ENCODE data around the gene APEH.

Gene APEH

DNA sequence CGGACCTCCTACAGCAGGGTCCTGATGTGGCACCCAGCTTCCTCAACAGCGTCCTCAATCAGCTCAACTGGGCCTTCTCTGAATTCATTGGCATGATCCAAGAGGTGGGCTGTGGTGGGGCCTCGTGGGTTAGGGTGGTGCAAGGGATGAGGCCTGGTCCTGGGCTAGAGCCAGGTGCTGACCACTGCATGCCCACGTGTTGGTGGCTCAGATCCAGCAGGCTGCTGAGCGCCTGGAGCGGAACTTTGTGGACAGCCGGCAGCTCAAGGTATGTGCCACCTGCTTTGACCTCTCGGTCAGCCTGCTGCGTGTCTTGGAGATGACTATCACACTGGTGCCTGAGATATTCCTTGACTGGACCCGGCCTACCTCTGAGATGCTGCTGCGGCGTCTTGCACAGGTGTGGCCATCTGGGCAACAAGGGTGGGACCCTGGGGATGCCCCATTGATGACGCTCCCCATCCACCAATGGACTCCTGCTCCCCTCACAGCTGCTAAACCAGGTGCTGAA, 41.5 kb downstream of the APEH start:
- DNase-seq: no peak

DNA sequence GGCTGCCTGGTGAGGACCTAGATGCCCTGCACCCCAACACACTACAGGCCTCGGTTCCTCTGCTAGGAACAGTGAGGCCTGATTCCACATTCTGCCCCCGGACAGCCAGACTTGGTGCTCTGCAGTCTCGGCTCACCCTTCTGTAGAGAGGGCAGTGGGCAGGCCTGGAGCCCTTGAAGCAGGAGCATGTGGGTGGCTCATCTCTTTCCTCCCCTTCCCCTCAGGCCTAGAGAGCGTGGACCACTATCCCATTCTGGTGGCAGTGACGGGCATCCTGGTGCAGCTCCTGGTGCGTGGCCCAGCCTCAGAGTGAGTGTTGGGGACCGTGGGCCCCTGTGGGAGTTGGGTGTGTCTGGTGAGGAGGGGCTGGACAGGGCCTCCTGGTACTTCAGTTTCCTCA, 42.0 kb downstream of the APEH start:
- DNase-seq: no peak

DNA sequence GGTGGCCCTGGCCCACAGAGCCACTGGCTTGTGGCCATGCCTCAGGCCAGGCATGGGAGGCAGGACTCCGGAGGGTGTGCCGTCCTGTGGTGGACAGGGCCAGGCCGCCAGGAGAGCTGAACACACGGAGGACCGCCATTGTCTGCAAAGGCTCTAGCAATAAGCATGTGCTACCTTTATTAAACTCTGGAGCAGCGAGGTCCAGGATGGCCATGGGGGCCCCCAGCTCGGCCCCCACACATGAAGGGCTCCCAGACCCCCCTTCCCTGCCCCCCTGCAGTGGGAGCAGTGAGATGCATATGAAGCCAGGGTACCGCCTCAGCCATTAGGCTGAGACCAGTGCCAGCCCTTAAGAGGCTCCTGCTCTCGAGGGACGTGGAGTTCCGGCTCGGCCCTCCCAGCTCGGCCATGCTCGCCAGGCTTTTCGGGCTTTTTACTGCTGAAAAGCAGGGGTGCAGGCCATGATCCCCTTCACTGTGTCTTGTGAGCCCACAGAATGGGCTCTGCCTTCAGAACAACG, 42.6 kb downstream of the APEH start:
- DNase-seq: no peak

DNA sequence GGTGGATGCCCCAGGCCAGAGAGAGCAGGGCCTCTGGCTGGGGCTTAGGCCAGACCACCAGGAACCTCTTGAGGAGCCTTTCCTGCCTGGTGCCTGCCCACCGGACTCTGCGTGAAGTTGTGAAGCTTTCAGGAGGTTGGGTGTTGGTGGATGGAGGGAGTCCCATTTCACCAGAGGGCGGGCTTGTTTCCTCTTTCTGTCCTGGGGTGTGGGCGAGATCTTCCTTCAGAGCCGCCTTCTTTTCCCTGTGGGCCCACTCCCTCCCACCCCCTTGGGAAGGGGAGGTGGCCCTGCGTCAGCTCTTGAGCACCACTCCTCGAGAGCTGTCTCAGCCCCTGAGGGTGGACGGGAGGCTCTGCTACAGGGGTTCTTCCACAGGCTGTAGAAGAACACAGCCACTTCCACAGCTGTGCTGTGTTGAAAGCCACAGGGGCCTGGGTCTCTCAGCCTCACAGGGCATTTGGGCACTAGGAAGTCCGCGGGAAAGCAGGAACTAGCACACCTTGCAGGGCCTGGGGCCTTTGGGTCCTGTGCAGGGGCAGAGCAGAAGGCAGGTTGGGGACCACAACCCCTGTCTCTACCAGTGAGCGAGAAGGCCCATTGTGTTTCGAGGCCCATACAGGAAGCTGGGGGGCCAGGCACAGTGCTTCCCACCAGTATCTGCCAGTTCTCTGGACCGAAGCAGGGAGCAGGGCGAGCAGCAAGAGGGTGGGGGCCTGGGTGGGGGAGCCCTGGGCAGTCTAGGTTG, 43.2 kb downstream of the APEH start:
- no peak for DNase-seq

DNA sequence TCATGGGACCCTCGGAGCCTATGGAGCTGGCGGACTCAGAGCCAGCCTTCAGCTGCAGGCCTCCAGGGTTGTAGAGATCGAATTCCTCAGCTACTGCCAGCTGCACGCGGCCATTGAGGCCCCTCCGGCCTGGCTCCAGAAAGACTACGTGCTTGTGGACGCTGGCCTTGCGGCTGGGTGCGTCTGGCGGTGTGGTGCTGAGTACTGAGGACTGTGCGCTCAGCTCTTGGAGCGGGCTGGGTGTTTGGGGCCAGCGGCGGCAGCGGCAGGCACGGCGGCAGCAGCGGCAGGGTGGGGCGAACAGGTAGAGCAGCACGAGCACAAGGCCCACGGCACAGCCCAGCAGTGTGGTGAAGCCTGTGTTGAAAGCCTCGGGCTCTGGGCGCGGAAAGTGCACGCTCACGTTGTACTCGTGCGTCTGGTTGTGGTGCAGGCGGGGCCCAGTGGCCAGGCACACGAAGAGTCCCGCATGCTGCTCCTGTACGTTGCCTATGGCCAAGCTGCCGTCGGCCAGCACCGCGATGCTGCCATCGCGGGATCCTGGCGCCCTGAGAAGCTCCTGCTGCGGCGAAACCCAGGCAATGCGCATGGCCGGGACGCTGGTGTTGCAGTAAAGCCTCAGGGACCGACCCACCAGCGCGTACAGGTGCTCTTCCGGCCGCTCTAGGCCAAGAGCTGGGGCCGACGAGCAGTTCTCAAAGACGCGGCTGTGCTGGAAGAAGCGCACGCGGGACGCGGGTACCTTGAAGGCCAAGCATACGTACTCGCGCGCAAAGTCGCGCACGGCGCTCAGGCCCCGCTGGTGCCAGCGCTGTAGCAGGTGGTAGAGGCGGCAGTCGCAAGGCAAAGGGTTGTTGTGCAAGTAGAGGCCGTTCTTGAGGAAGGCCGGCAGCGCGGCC, 44.1 kb downstream of the APEH start:
- no peak for DNase-seq

DNA sequence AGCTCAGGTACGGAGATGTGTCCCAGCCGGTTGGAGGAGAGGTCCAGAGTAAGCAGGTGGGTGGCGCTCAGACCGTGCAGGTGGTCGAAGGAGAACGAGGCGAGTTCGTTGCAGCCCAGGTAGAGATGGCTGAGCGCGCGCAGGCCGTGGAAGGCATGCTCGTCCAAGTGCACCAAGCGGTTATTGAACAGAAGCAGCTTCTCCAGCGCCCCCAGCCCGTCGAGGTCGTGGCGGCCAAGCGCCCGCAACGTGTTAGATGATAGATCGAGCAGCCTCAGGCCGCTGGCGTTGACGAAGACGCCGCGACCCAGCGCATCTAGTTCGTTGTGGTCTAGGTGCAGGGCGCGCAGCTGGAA, 44.7 kb downstream of the APEH start:
- DNase-seq: no peak

DNA sequence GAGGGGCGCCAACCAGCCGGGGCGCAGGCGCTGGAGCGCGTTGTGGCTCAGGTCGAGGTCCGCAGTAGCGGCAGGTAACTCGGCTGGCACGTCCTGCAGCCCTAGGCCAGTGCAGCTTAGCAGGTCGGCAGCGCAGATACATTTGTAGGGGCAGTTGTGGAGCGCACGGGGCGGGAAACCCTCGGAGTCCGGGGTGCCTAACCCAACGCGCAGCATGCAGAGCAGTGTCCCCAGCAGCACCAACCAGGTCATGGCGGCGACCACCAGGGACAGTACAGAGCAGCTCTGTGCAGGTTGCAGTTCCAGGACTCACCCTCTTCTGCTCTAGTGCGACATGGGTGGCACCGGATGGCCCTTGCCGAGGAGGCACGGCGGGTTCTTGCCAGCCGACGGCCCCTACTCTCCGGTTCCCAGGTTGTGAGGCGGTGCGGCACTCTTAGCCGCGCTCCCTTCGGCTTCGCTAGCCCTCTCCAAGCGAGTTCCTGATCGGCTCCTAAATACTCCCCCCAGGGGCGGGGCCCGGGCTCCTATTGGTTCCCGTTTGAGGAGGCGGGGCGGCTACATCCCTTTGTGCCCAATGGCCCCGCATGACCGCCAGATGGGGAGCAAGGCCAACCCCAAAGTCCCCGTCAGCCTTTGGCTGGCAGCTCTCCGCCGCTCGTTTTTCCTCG, 45.2 kb downstream of the APEH start, which contains the start of gene AMIGO3:
TSS of gene AMIGO3 (minus strand) at position 471 of the 671 bp plus-strand sequence. CDS start at position 252, 219 bp downstream.
- DNase-seq: peak; percentile 84 to 85

DNA sequence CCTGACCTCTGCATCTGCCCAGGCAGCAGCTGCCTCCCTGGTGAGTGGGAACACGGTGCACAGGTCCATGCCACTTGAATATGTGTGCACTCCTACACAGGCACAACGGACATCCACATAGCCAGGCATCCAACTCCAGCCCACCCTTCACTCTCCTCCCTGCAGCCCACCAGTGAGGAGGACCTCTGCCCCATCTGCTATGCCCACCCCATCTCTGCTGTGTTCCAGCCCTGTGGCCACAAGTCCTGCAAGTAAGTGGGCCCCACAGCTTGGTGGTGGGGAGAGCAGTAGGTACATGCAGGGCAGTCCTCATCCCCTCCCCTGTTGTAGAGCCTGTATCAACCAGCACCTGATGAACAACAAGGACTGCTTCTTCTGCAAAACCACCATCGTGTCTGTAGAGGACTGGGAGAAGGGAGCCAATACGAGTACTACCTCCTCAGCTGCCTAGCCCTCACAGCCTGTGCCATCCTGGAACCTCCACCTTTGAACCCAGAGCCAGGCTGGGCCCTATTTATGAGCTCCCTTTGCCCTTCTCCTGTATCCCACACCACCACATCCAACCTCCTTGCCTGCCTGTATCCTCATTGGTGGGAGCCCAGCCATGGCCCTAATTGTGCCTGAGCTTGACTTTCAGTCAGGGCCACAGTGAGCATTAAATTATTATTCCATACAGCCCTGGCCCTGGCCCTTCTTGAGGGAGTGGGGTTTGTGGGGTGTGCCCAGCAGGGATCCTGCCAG, 46.9 kb downstream of the APEH start:
- no peak for DNase-seq

DNA sequence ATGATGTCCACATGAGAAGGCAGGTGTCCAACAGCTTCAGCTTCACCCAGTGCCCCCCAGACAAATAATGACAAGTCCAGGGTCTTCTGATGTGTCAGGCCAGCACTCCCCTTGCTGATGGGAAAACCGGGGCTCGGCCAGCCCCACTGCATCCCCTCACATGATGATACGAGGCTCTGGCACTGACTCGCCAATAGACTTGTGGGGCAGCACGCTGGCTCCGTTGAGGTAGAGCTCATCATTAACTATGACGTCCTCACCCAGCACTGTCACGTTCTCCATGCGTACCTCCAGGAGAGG, 47.4 kb downstream of the APEH start:
- no peak for DNase-seq

DNA sequence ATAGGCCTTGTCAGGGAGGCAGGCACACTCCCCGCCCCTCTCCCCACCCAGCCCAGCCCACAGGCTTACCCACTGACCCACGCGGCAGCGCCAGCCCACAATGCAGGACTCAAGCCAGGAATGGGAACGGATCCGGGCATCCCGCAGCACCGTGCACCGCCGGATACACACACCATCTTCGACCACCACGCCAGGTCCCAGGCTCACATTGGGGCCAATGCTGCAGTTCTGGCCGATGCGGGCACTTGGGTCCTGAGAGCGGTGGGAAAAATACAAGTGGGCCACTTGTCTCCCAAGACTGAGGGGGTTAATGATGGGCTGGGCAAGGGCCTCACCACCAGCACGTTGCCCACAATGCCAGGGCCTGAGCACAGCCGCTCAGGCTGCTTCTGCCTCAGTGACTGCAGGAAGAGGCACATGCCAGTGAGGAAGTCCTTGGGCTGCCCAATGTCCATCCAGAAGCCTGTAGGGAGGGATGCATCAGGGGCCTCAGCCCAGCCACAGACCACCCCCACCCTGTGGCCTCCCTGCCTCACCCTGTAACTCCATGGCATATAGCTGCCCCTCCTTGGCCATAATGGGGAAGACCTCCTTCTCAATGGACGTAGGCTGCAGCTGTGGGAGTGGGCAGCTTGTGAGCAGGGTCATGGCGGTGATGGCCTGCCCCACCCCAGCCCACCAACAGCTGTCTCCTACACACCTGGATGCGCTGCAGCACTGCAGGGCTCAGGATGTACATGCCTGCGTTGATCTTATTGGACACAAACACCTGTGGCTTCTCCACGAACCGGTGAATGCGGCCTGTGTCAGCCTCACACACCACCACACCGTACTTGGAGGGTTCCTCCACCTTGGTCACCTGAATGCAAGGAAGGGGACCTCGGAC, 48.0 kb downstream of the APEH start:
- no peak for DNase-seq

DNA sequence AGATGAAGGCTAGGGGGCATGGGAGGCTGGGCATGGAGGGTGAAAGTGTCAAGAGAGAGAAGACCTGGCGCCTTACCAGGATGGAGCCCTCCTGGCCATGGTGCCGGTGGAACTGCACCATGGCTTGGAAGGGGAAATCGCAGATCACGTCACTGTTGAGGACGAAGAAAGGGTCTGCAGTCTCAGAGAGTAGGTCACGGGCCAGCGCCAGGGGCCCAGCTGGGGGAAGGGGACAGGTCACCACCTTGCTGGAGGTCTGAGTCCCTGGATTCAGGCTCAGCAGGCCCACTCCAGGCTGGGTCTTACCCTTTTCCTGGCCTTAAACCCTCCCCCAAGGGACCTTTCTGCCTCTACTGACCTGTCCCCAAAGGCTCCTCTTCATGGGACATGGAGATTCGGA, 48.7 kb downstream of the APEH start:
- no peak for DNase-seq

DNA sequence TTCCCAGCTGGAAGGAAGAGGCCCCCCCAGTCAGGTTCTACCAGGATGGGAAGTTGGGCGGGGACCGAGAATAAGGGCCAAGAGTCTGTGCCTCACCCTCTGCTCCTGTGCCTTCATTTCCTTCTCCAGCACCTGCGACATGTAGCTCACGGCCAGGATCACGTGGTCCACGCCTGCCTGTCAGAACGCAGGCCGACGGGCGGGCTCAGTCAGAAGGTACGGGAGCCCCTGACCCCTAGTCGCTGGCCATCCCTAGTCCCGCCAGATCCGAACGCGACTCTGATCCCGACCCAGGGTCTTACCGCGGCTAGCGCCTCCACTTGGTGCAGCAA, 49.1 kb downstream of the APEH start:
- peak; percentile 48 to 52 for DNase-seq

DNA sequence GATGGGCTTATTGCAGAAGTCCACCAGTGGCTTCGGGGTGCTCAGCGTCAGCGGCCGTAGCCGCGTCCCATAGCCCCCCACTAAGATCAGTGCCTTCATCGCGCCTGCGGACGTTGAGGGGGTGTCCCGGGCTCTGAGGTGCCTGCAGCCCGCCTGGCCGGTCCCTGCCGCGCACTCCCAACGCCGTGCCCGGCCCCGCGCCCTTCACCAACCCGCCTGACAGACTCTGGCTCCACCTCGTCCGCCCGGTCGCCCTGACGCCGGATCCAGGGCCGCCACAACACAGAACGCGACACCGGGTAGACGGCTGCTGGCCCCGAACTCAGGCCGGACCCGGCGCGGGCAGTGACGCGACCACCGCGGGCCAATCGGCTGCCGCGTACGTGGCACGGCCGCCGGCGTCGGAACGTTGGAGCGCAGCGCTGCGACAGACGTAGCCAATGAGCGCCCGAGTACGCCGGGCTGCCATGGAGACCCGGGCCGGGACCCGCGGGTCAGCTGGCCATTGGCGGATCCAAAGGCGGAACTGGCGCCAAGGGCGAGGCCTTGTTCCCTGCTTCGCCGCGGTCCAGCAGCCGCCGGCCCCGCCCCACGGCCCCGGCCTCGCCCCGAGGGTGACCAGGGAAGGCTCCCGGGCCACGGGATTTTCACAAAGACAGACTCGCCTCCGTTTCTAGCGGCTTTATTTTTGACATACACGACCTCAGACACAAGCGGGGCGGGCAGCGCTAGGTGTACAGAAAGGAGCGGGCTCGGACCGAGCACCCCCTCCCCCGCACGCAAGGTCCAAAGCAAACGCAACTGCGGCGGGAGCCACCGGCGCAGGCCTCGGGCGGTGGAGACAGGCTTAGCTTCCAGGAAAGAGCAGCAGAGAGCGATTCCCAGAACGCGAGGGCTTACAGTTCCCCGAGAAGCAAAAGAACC, 49.7 kb downstream of the APEH start, which contains the start of gene GMPPB:
TSS of gene GMPPB (minus strand) at position 324 of the 924 bp plus-strand sequence. CDS start at position 99, 225 bp downstream.
- peak; percentile 83 to 86 for DNase-seq

DNA sequence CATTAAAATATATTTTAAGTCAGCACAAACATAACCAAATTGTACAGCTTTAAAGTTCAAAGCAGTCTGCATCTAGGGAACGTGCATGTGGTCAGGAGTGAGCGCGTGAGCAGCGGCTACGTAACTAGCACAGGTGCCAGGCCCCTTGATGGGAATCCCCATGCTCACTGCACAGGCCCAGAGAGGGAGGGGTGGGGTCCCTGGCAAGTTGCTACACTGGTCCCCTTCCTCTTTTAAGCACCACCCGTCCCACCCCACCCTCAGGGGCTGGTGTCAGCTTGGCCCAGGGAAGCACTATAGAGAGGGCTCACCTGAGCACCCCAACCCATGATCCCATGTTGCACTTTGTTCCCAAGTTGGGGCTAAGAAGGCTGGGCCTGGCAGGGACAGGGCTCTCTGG, 50.4 kb downstream of the APEH start:
- DNase-seq: no peak

DNA sequence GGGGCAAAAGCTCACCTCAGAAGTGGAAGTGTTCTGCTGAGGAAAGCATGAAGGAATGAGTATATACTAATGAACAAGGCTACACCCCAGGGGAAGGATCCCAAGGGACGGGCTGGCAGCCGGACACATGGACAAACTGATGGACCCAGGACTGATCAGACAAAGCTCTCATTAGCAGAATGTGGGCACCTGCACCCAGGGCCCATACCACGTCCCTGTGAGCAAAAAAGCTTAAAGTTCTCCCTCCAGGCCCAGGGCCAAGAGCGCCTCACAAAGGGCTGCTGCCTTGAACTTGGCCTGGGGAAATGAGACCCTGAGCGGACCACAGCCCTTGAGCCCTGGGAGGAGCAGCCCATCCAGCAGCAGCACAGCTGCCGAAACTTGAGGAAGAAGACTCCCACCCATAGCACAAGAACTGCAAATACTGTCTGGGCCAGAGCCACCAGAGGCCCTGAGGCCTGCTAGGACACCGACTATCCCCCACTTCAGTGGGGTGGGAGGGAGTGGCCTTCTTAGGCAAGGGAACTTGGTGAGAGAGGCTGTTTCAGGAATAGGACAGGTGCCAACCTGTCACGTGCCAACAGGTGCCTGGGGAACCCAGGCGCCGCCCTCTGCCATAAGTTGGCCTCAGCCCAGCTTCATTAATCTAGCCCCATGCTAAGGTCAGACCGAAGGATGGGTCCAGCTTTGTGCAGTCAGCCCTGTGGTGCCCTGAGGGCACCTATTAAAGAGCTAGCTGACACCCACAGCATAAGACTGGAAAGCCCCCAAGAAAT, 51.9 kb downstream of the APEH start:
- DNase-seq: no peak

DNA sequence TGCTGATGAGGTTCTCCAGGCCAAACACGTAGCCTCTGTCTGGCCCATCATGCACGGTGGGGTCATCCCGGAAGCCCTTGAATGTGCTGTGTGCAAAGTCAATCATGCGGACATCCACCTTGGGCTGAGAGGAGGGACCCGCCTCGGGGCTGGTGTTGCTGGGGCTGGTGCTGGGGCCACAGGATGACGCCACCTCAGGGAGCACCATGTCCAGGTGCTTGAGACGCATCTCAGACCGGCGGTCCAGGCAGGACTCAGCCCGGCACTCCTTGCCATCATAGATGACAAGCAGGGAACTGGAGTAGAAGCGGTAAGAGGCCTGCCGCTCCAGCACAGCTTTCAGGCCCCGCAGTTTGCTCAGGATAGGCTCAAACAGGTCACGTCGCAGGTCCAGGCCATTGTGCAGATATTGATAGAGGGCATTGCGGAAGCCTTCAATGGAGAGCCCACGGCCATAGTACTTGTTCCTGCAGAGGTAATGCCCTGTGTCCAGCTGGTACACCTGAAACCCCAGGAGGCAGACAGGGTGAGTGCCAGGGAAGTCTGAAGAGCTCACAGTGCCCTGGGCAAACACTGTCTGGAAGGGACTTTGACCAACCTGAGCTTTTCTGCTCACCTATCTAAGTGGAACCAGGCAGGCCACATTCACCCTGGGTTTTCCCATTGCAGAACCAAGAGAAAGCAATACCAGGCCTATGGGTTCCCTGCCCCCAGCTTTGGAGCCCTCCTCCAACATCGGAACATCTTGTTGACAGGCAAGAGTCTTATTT, 53.2 kb downstream of the APEH start:
- DNase-seq: no peak

DNA sequence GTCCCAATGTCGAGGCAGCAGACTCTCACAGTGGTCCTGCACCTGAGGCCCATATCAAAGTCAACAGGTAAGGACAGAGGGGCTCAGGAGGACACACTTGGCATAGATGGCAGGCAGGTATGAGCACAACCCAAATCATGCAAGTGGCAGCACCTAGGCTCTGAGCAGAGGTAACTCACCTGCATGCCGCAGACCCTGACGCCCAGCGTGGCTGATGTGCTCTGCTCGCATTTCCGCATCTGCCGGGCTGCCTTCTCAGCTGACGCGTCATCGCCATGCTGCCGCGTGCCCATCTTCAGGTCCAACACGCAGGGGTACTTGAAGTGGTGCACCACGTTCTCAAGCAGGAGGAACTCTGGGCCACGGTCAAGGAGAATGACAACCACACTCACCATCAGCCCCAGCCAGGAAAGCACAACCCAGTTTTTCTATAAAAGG, 53.8 kb downstream of the APEH start:
- DNase-seq: no peak

DNA sequence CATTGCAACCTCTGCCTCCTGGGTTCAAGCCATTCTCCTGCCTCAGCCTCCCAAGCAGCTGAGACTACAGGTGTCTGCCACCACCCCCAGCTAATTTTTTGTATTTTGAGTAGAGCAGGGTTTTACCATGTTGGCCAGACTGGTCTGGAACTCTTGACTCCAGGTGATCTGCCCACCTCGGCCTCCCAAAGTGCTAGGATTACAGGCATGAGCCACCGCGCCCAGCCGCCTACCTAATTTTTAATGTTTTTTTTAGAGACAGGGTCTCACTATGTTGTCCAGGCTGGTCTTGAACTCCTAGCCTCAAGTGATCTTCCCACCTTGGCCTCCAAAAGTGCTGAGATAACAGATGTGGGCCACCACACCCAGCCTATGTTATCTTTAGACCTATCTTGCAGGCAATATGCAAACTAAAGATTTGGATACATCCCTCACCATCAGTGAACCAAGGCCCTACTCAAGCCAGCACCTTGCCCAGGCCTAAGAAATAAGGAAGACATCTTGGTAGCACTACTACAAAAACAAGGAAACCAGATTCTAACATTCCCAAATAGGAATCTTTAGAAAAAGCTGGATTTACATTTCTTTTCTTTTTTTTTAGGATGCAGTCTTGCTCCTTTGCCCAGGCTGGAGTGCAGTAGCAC, 55.9 kb downstream of the APEH start:
- DNase-seq: no peak

Data from activated CD4-positive, alpha-beta T cell treated with anti-CD3 and anti-CD28 coated beads, Interleukin-2, amount 50 U/mL, for 4 hours (primary cell).